HUES48 (cell line): Measurements from ENCODE around the gene PRAMEF12.

Source experiments
- H3K27ac ChIP-seq: one replicate; pipeline ENCODE4 v1.7.0; 2013; ENCODE audit warnings: low read depth, low read length, inconsistent platforms
- H3K27me3 ChIP-seq: 2 replicates; pipeline ENCODE4 v1.6.1; 2013; ENCODE audit warnings: mild to moderate bottlenecking, low read length; ENCODE audit not compliant: control insufficient read depth, insufficient read depth
- H3K36me3 ChIP-seq: 2 replicates; pipeline ENCODE4 v1.6.1; 2013; ENCODE audit warnings: low read length; ENCODE audit not compliant: control insufficient read depth, insufficient read depth
- H3K4me1 ChIP-seq: 2 replicates; pipeline ENCODE4 v1.6.1; 2013; ENCODE audit warnings: mild to moderate bottlenecking, low read length; ENCODE audit not compliant: control insufficient read depth, insufficient read depth
- H3K4me3 ChIP-seq: 2 replicates; pipeline ENCODE4 v1.5.1; 2013; ENCODE audit warnings: mild to moderate bottlenecking, low read depth, low read length
- H3K9ac ChIP-seq: 2 replicates; pipeline ENCODE4 v1.6.1; 2013; ENCODE audit warnings: mild to moderate bottlenecking, low read depth, low read length, moderate library complexity
- H3K9me3 ChIP-seq: 2 replicates; pipeline ENCODE4 v1.6.1; 2013; ENCODE audit warnings: low read length; ENCODE audit not compliant: control insufficient read depth, insufficient read depth

The PRAMEF12 gene

DNA sequence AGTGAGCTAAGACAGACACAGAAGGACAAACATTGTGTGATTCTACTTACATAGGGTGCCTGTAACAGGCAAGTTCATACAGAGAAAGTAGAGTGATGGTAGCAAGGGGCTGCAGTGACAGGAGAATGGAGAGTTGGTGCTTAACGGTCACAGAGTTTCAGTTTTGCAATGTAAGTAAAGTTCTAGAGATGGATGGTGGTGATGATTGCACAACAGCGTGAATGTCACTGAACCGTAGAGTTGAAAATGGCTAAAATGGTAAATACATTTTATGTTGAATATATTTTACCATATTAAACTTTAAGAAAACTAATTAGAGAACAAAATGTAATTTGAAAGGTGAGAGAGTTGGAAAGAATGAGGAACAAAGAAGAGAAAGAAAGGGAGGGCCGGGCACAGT, 18.8 kb upstream of the PRAMEF12 start:
- Histone ChIP-seq H3K27me3 (no peaks in the 10 kb centered on the region), H3K36me3 (no peaks in the 10 kb centered on the region), H3K4me3 (no peak overlapping the region)

DNA sequence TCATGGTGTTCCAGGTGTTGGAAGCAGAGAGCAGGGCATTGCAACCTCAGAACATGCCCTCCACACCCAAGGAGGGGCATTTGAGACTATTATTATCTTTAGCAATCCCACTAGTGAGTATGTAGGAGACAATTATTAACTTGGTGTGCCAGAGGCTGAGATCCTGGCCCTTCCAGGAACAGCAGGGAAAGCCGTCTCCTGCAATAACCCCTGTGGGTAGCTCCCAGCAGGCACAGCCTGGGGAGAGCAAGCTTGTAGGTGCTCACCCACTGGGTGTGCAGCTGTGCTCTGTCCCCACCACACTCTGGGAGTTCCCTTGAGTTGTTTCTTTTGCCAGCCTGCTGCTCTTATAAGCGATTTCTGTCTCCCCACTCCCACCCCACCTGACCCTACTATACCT, 17.3 kb upstream of the PRAMEF12 start:
- H3K27ac ChIP-seq: no peak overlapping the region
- no peaks in the 10 kb centered on the region for H3K9me3 ChIP-seq
- H3K36me3 ChIP-seq: no peaks in the 10 kb centered on the region
- no peak overlapping the region for H3K4me3 ChIP-seq
- no peaks in the 10 kb centered on the region; the same call in 1 of the 2 replicates for H3K4me1 ChIP-seq
- H3K27me3 ChIP-seq: no peaks in the 10 kb centered on the region
- H3K9ac ChIP-seq: no peak overlapping the region

More for the DNA sequence above, 18.8 kb upstream of the PRAMEF12 start:
- H3K9ac ChIP-seq: no peak overlapping the region
- no peak overlapping the region for H3K27ac ChIP-seq
- H3K4me1 ChIP-seq: no peaks in the 10 kb centered on the region; the same call in 1 of the 2 replicates
- no peaks in the 10 kb centered on the region for H3K9me3 ChIP-seq

DNA sequence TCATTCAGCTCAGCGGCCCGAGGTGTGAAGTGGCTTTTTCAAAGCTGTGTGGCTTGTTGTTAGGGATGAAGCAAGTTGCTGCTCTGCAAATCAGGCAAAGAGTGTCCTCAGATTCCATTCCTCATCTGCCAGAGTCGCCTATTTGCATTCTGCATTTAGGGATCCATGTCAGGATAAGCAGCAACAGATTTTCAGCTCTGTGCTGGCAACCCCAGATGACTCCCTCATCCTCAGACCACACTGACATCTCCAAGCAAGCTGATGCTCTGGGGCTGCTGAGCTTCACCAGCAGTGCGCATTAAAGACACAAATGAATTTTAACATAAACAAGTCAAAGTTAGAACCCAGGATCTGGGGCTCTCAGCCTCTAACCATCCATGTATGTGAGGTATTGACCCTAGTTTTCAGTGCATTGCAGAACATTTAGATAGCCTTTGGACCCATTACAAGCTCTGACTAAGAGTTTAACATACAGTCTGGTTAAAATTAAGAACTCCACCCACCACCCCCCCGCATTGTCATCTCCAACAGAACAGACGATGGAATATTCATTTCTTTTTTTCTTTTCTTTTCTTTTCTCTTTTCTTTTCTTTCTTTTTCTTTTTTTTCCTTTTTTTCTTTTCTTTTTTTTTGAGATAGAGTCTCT, 16.6 kb upstream of the PRAMEF12 start:
- H3K9me3 ChIP-seq: no peaks in the 10 kb centered on the region
- H3K4me1 ChIP-seq: no peaks in the 10 kb centered on the region; the same call in 1 of the 2 replicates
- H3K27ac ChIP-seq: no peak overlapping the region
- no peak overlapping the region for H3K4me3 ChIP-seq
- H3K36me3 ChIP-seq: no peaks in the 10 kb centered on the region
- no peak overlapping the region for H3K9ac ChIP-seq
- no peaks in the 10 kb centered on the region for H3K27me3 ChIP-seq

DNA sequence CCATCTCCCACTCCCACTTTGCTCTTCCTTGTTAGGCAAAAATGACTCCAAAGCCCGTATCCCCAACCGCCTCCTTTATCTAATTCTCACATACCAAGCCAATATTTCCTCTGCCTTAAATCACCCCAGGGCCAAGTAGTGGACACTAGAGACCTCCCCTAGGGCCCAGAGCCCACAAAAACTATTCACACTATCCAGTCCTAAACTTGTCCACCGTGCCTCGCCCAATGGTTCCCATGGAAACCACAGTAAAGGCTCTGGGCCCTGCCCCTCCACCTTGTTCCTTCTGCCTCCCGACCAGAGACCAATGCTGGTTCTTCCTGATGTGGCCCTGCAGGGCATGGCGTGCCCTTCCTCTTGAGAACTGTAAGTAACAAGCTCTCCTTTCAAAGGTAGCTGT, 15.7 kb upstream of the PRAMEF12 start:
- Histone ChIP-seq H3K9me3 (no peaks in the 10 kb centered on the region), H3K27ac (no peak overlapping the region), H3K36me3 (no peaks in the 10 kb centered on the region), H3K9ac (no peak overlapping the region), H3K4me3 (no peak overlapping the region), H3K4me1 (no peaks in the 10 kb centered on the region; the same call in 1 of the 2 replicates), H3K27me3 (no peaks in the 10 kb centered on the region)

DNA sequence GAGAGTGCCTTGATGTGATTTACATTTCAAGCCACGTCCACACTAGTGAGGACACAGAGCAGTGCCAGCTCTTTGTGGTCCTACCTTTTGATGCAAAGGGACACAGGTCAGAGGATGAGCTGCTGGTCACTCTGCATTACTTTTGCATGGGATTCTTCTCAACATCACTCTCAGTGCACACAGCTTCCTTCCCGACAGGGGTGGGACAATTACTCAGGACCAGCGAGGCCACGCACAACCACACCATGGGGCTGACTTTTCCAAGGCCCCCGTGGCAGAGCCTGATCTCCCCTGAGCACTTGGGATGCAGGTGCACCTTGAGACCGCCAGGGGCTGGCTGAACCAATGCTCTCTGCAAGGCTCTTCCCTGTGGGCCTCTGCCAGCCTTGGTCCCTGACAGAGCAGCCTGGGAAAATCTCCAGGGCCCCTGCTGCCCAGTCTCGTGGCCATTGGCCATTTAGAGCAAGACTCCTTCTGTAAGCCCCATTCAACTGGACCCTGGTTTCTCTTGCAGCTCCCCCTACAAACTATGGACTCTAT, 13.2 kb upstream of the PRAMEF12 start:
- no peak overlapping the region for H3K27ac ChIP-seq
- H3K4me3 ChIP-seq: no peak overlapping the region
- H3K9me3 ChIP-seq: no peaks in the 10 kb centered on the region
- H3K9ac ChIP-seq: no peak overlapping the region
- H3K36me3 ChIP-seq: no peaks in the 10 kb centered on the region
- H3K4me1 ChIP-seq: no peaks in the 10 kb centered on the region; the same call in 1 of the 2 replicates
- H3K27me3 ChIP-seq: no peaks in the 10 kb centered on the region

DNA sequence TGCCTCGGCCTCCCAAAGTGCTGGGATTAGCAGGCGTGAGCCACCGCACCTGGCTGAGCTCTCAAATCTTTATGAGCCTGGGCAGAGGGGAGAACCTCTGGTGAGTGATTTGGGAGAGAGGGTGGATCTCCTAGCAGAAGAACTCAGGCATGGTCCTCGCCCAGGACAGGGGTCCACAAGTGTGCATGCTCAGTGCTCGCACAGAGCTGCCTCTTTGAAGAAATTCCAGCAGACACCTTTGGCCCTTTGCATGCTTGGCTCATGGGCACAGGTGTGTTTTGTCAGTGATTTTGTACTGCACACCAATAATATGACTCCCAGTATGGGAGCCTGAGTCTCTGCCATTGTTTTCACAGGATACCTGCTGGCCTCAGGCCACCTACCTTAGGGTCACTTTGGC, 11.8 kb upstream of the PRAMEF12 start:
- H3K4me3 ChIP-seq: no peak overlapping the region

DNA sequence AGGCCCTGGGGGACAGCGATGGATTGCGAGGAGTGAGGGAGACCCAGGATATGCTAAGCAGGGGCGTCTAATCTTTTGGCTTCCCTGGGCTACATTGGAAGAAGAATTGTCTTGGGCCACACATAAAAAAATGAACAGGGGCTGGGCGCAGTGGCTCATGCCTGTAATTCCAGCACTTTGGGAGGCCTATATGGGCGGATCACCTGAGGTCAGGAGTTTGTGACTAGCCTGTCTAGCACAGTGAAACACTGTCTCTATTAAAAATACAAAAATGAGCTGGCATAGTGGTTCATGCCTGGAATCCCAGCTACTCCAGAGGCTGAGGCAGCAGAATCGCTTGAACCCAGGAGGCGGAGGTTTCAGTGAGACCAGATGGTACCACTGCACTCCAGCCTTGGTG, 10.8 kb upstream of the PRAMEF12 start:
- Histone ChIP-seq H3K4me3 (no peak overlapping the region), H3K9ac (no peak overlapping the region), H3K9me3 (no peaks in the 10 kb centered on the region), H3K4me1 (no peaks in the 10 kb centered on the region), H3K27ac (no peak overlapping the region), H3K36me3 (no peaks in the 10 kb centered on the region), H3K27me3 (no peaks in the 10 kb centered on the region)

More for the DNA sequence above, 11.8 kb upstream of the PRAMEF12 start:
- H3K27ac ChIP-seq: no peak overlapping the region
- no peaks in the 10 kb centered on the region for H3K9me3 ChIP-seq
- no peaks in the 10 kb centered on the region for H3K4me1 ChIP-seq
- no peaks in the 10 kb centered on the region for H3K27me3 ChIP-seq
- no peak overlapping the region for H3K9ac ChIP-seq
- H3K36me3 ChIP-seq: no peaks in the 10 kb centered on the region

DNA sequence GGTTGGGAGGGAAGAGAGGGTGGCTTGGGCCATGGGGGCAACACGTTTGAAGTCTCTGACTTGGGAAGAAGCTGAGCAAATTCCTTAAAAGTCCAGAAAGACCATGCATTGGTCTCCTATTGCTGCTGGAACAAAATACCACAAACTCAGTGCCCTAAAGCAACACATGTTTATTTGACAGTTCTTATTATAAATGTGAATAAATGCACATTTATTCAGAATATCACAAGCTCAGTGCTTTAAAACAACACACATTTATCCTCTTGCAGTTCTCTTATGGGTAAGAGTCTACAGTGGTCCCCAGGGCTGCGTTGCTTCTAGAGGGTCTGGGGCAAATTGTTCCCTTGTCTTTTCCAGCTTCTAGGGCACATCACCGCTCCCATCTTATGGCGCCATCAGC, 10.1 kb upstream of the PRAMEF12 start:
- no peak overlapping the region for H3K9ac ChIP-seq
- H3K4me3 ChIP-seq: no peak overlapping the region
- no peak overlapping the region for H3K27ac ChIP-seq
- H3K36me3 ChIP-seq: no peaks in the 10 kb centered on the region
- H3K9me3 ChIP-seq: no peaks in the 10 kb centered on the region
- H3K27me3 ChIP-seq: no peaks in the 10 kb centered on the region
- no peaks in the 10 kb centered on the region for H3K4me1 ChIP-seq

DNA sequence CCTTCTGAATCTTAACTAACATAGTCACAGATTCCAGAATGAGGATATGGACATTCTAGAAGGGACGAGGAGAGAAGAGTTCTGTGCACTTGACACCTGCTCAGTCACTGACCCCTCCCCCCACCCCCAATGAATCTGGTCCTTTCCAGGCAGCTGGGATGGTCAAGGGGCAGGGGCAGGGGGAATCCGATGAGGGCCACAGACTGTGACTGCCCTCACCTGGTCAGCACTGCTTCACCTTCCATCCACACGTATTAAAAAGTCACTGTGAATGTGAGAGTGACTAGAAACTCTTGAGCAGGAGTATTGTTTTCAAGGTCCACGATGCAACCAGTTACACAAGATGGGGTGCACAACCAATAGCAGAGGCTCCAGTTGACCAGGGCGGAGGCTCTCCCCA, 9.5 kb upstream of the PRAMEF12 start:
- H3K27me3 ChIP-seq: no peaks in the 10 kb centered on the region
- no peaks in the 10 kb centered on the region for H3K36me3 ChIP-seq
- no peaks in the 10 kb centered on the region for H3K4me1 ChIP-seq
- no peak overlapping the region for H3K27ac ChIP-seq
- H3K9me3 ChIP-seq: no peaks in the 10 kb centered on the region
- no peak overlapping the region for H3K4me3 ChIP-seq
- no peak overlapping the region for H3K9ac ChIP-seq

DNA sequence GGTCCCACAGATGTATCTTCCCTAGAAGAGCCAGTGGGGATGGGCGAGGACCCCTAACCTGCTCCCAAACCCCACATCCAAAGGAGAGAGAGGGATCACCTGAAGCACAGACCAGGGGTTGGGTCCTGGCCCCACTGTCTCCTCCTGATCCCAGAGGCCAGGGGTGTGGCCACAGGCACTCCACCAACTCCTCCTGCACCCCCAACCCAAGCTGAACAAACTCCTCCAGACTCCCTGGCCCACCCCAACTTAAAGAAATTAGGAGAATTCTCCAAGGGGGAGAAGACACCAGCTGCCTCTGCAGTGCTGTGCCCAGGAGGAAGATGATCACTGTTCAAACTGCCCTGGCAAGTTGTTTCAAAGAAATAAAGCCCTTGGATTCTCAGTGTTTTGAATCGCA, 4.5 kb upstream of the PRAMEF12 start:
- H3K9me3 ChIP-seq: no peaks in the 10 kb centered on the region
- no peaks in the 10 kb centered on the region for H3K36me3 ChIP-seq
- H3K4me1 ChIP-seq: no peaks in the 10 kb centered on the region
- H3K9ac ChIP-seq: no peak overlapping the region
- no peaks in the 10 kb centered on the region for H3K27me3 ChIP-seq
- no peak overlapping the region for H3K27ac ChIP-seq
- H3K4me3 ChIP-seq: no peak overlapping the region

DNA sequence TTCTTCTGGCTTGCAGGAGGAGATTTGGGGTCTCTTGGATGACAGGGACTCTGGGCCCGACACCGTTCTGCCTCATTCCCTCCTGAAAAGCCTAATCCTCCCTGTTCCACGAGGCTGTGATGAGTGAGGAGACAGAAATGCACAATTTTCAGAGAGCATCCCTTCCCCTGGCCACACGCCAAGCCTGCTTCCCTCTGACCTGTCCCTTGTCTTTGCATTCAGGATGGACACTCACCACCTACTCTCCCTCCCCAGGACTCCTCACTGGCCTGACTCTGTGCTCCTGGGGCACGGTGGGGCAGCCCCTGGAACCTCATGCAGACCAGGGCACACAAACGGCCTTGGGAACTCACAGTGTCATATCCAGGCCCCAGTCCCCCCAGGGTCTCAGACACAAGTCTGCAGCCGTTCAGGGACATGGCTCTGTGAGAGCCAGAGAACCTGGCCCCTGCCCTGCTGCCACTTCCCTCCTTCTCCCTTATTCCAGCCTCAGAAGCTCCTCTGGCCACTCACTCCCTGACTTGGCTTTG, 3.5 kb upstream of the PRAMEF12 start:
- Histone ChIP-seq H3K4me3 (no peak overlapping the region), H3K36me3 (no peaks in the 10 kb centered on the region), H3K9me3 (no peaks in the 10 kb centered on the region), H3K27ac (no peak overlapping the region), H3K27me3 (no peaks in the 10 kb centered on the region), H3K9ac (no peak overlapping the region), H3K4me1 (no peaks in the 10 kb centered on the region)
